HL-60/S4 (cell line): Measurements from ENCODE around the gene FATE1.

Source experiments
- in situ Hi-C: fragments of 300-500 bp; cut with MboI; formaldehyde crosslinking; loops from 2 replicates; pipeline ENCODE4 v1.14.3; 2022; ENCODE audit warnings: low sequenced_read_pairs

FATE1 gene

GRCh38 chrX:151702741-151703340 lies 13.0 kb upstream of the FATE1 start:
- in situ Hi-C loops = no loop called here

- in situ Hi-C loops = no loop called here
Observed at GRCh38 chrX:151703487-151703886, 12.3 kb upstream of the FATE1 start.

- in situ Hi-C loops = no loop called here
Observed at GRCh38 chrX:151704041-151704663, 11.7 kb upstream of the FATE1 start.

GRCh38 chrX:151708821-151709220 lies 7.0 kb upstream of the FATE1 start:
- in situ Hi-C loops = no loop called here

GRCh38 chrX:151710457-151710856 lies 5.4 kb upstream of the FATE1 start:
- in situ Hi-C loops = no loop called here

- in situ Hi-C loops = no loop called here
Observed at GRCh38 chrX:151711154-151711553, 4.7 kb upstream of the FATE1 start.

- in situ Hi-C loops = no loop called here
Observed at GRCh38 chrX:151711787-151712186, 4.0 kb upstream of the FATE1 start.

- in situ Hi-C loops = no loop called here
Observed at GRCh38 chrX:151712253-151712652, 3.6 kb upstream of the FATE1 start.

- in situ Hi-C loops = no loop called here
Observed at GRCh38 chrX:151713849-151714248, 2.0 kb upstream of the FATE1 start.

- in situ Hi-C loops = no loop called here
Observed at GRCh38 chrX:151714362-151714761, 1.5 kb upstream of the FATE1 start.

GRCh38 chrX:151722241-151722846 lies 6.5 kb downstream of the FATE1 start:
- in situ Hi-C loops = no loop called here

GRCh38 chrX:151723156-151723760 lies 7.4 kb downstream of the FATE1 start:
- in situ Hi-C loops = no loop called here

GRCh38 chrX:151724563-151725337 lies 8.9 kb downstream of the FATE1 start:
- in situ Hi-C loops = no loop called here

- in situ Hi-C loops = no loop called here
Observed at GRCh38 chrX:151725338-151725614, 9.4 kb downstream of the FATE1 start.

GRCh38 chrX:151726751-151727150 lies 10.9 kb downstream of the FATE1 start:
- in situ Hi-C loops = no loop called here

GRCh38 chrX:151727346-151727745 lies 11.5 kb downstream of the FATE1 start:
- in situ Hi-C loops = no loop called here

- in situ Hi-C loops = no loop called here
Observed at GRCh38 chrX:151729056-151729725, 13.4 kb downstream of the FATE1 start.

- in situ Hi-C loops = no loop called here
Observed at GRCh38 chrX:151734446-151734845, 18.6 kb downstream of the FATE1 start, which contains the start of gene CNGA2. Gene CNGA2 (plus strand): TSS chrX:151734746. CDS start chrX:151738484, 3,738 bp downstream.

GRCh38 chrX:151735219-151735618 lies 19.4 kb downstream of the FATE1 start:
- in situ Hi-C loops = no loop called here

- in situ Hi-C loops = no loop called here
Observed at GRCh38 chrX:151736685-151737084, 20.9 kb downstream of the FATE1 start.

GRCh38 chrX:151737494-151737893 lies 21.7 kb downstream of the FATE1 start:
- in situ Hi-C loops = no loop called here
